HepG2 (cell line): ENCODE measurements around the gene GGA1. TPM values are rescaled to one million over a fixed set of nuclear protein-coding genes. Genes with fewer than 3 reads are reported as not detected.

ENCODE experiments used
- AGO2 ChIP-seq: fragments of 200-400 bp; formaldehyde crosslinking; optimal IDR thresholded peaks from 2 replicates; pipeline ENCODE3; 2017; ENCODE audit warnings: mild to moderate bottlenecking, low read depth, low read length, moderate library complexity
- CSRNP2 ChIP-seq: sonication (generic); formaldehyde crosslinking; conservative IDR thresholded peaks from 2 replicates; pipeline ENCODE4 v1.8.0; 2022; ENCODE audit warnings: low read depth, missing genetic modification reagents
- CTCF ChIP-seq: sonication (generic); formaldehyde crosslinking; IDR thresholded peaks from 2 replicates; pipeline ENCODE4 v1.5.0; 2020; ENCODE audit warnings: mild to moderate bottlenecking, missing genetic modification reagents, moderate library complexity
- KLF16 ChIP-seq, 2 experiments: sonication (generic) in 1 of 2; formaldehyde crosslinking in 1 of 2; IDR thresholded peaks; 2 replicates each; pipeline versions ENCODE4 v1.6.1 to v1.8.0; 2016 to 2023; ENCODE audit warnings: missing genetic modification reagents in 2 of 2, missing compliant biosample characterization in 1 of 2
- KLF9 ChIP-seq: IDR thresholded peaks from 2 replicates; pipeline ENCODE4 v1.6.1; 2016; ENCODE audit warnings: low read depth
- KMT2B ChIP-seq: IDR thresholded peaks from 2 replicates; pipeline ENCODE4 v1.6.1; 2016; ENCODE audit warnings: missing genetic modification reagents, missing compliant biosample characterization
- MAX ChIP-seq: IDR thresholded peaks from 2 replicates; pipeline ENCODE4 v1.6.1; 2012; ENCODE audit warnings: inconsistent platforms
- REPIN1 ChIP-seq: sonication (generic); formaldehyde crosslinking; IDR thresholded peaks from 2 replicates; pipeline ENCODE4 v1.8.0; 2022; ENCODE audit warnings: missing genetic modification reagents, low read depth, mild to moderate bottlenecking, borderline replicate concordance
- TCF12 ChIP-seq, 2 experiments: fragments of 450-650 bp in 1 of 2; sonication (generic) in 1 of 2; formaldehyde crosslinking in 1 of 2; IDR thresholded peaks; 2 replicates each; pipeline versions ENCODE4 v1.6.1 to v1.8.0; 2017 to 2022; ENCODE audit warnings: antibody characterized with exemption in 1 of 2, mild to moderate bottlenecking in 1 of 2, missing genetic modification reagents in 1 of 2, moderate library complexity in 1 of 2
- YEATS2 ChIP-seq: sonication (generic); formaldehyde crosslinking; IDR thresholded peaks from 2 replicates; pipeline ENCODE4 v1.4.0; 2020; ENCODE audit warnings: missing genetic modification reagents, borderline replicate concordance
- ZNF207 ChIP-seq: fragments of 450-650 bp; IDR thresholded peaks from 2 replicates; pipeline ENCODE4 v1.6.1; 2016; ENCODE audit warnings: antibody characterized with exemption, borderline replicate concordance
- ZNF331 ChIP-seq: sonication (generic); formaldehyde crosslinking; IDR thresholded peaks from 2 replicates; pipeline ENCODE4 v1.4.0; 2020; ENCODE audit warnings: missing genetic modification reagents
- ZNF33B ChIP-seq: sonication (generic); formaldehyde crosslinking; IDR thresholded peaks from 2 replicates; pipeline ENCODE4 v1.5.1; 2020; ENCODE audit warnings: mild to moderate bottlenecking, missing genetic modification reagents
- ZNF704 ChIP-seq: sonication (generic); formaldehyde crosslinking; IDR thresholded peaks from 2 replicates; pipeline ENCODE4 v1.8.1; 2023; ENCODE audit warnings: mild to moderate bottlenecking, inconsistent platforms, moderate library complexity, missing genetic modification reagents, borderline replicate concordance
- polyA plus RNA-seq, 8 experiments: library from polyadenylated mRNA; depleted of rRNA in 3 of 8; stranded (reverse) in 7 of 8; unstranded in 1 of 8; fragments of >200 nt; fragmentation: Illumina TruSeq in 4 of 8; extraction: Trizol in 4 of 8; gene quantifications; 2 replicates each; pipeline versions ENCODE4 v1.2.1 to v1.2.3, GENCODE V29; 2011 to 2016; ENCODE audit warnings: low read depth in 4 of 8, missing spikeins in 1 of 8, mixed read lengths in 1 of 8; ENCODE audit not compliant: insufficient read depth in 1 of 8
- total RNA-seq, 5 experiments: library from RNA; depleted of rRNA; stranded (reverse); fragments of >200 nt; fragmentation: Illumina TruSeq; extraction: Trizol; gene quantifications; 2 replicates each; pipeline ENCODE4 v1.2.3, GENCODE V29; 2016; ENCODE audit warnings: low read depth in 1 of 5
- TF ChIP-seq, protein P1 (sequence below): sonication (generic); formaldehyde crosslinking; IDR thresholded peaks from 2 replicates; pipeline ENCODE4 v1.5.0; 2020; ENCODE audit warnings: missing genetic modification reagents
- TF ChIP-seq, protein P2 (sequence below): sonication (generic); formaldehyde crosslinking; IDR thresholded peaks from 2 replicates; pipeline ENCODE4 v1.9.0; 2021; ENCODE audit warnings: missing genetic modification reagents, borderline replicate concordance
- TF ChIP-seq, protein P3 (sequence below): sonication (generic); formaldehyde crosslinking; IDR thresholded peaks from 2 replicates; pipeline ENCODE4 v1.4.0; 2020; ENCODE audit warnings: mild to moderate bottlenecking, missing genetic modification reagents, borderline replicate concordance

The GGA1 gene
- total and polyA plus RNA-seq, 2 of the 13 experiments (the other 11 are each of a cell fraction or from before 2014, with no cell fraction given) = 29.1 to 87.2 TPM

GRCh38 chr22:37674951-37675929, 66.6 kb downstream of the GGA1 start, which contains the start of gene LGALS1 (continued):
- TF ChIP-seq ZNF704 (CRISPR knock-in tag) (no peak), KLF16 (CRISPR knock-in tag; IDR thresholded peaks at IDR 0.05) (no peak), ZNF33B (no peak), REPIN1 (CRISPR knock-in tag) (no peak), KLF9 (CRISPR knock-in tag) (no peak), AGO2 (no peak), TCF12 (IDR thresholded peaks at IDR 0.05) (no peak), TCF12 (CRISPR knock-in tag; IDR thresholded peaks at IDR 0.05) (no peak), MAX (peak; percentile 49; the same call in 1 of the 2 replicates), KMT2B (CRISPR knock-in tag) (peak; percentile 37; the same call in 1 of the 2 replicates), YEATS2 (0 out of 2 replicates have a peak, but pooled peaks have one; percentile 17), CSRNP2 (CRISPR knock-in tag) (no peak), CTCF (CRISPR knock-in tag) (peak; percentile 35), ZNF331 (peak; percentile 14; the same call in 1 of the 2 replicates), ZNF207 (no peak)
- TF ChIP-seq, protein P1, sequence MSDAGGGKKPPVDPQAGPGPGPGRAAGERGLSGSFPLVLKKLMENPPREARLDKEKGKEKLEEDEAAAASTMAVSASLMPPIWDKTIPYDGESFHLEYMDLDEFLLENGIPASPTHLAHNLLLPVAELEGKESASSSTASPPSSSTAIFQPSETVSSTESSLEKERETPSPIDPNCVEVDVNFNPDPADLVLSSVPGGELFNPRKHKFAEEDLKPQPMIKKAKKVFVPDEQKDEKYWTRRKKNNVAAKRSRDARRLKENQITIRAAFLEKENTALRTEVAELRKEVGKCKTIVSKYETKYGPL = no peak
- TF ChIP-seq, protein P2, sequence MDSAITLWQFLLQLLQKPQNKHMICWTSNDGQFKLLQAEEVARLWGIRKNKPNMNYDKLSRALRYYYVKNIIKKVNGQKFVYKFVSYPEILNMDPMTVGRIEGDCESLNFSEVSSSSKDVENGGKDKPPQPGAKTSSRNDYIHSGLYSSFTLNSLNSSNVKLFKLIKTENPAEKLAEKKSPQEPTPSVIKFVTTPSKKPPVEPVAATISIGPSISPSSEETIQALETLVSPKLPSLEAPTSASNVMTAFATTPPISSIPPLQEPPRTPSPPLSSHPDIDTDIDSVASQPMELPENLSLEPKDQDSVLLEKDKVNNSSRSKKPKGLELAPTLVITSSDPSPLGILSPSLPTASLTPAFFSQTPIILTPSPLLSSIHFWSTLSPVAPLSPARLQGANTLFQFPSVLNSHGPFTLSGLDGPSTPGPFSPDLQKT = no peak
- TF ChIP-seq, protein P3, sequence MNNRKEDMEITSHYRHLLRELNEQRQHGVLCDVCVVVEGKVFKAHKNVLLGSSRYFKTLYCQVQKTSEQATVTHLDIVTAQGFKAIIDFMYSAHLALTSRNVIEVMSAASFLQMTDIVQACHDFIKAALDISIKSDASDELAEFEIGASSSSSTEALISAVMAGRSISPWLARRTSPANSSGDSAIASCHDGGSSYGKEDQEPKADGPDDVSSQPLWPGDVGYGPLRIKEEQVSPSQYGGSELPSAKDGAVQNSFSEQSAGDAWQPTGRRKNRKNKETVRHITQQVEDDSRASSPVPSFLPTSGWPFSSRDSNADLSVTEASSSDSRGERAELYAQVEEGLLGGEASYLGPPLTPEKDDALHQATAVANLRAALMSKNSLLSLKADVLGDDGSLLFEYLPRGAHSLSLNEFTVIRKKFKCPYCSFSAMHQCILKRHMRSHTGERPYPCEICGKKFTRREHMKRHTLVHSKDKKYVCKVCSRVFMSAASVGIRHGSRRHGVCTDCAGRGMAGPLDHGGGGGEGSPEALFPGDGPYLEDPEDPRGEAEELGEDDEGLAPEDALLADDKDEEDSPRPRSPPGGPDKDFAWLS (CRISPR knock-in tag) = no peak
